ENCODE results near the gene BST2.
A peak's percentile ranks its signal among the peaks of the same experiment; 100 is the strongest.

BST2 gene

GRCh38 chr19:17419621-17420474 is 14.4 kb upstream of the BST2 start, which contains the start of gene MVB12A:
Gene MVB12A, plus strand, starts transcription at chr19:17420047. Its CDS starts 89 bp downstream, at chr19:17420136.
- peak; percentile 98 for DNase-seq

GRCh38 chr19:17419154-17419620 is 13.8 kb upstream of the BST2 start:
- DNase-seq, result no peak

GRCh38 chr19:17418710-17419109 is 13.3 kb upstream of the BST2 start:
- no peak for DNase-seq

DNA sequence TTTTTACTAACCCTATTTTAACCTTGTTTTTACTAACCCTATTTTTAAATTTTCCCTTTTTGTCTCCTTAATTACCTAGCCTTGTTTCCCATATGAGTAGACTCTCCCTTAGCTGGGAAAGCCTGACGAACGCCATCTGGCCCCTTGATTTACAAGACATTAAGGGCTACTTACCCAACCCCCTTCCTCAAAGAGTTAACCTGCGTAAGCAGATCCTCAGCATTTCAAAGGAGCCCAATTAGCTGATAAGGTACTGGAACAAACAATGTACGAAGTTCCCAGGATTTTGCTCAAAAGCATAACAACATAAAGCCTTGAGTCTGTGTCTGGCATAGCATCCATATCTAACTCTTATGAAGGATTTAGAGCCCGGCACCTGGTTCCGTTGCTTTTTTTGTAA is 9.7 kb upstream of the BST2 start:
- no peak for DNase-seq

- DNase-seq, result no peak
Measured at GRCh38 chr19:17414097-17414496, 8.7 kb upstream of the BST2 start.

DNA sequence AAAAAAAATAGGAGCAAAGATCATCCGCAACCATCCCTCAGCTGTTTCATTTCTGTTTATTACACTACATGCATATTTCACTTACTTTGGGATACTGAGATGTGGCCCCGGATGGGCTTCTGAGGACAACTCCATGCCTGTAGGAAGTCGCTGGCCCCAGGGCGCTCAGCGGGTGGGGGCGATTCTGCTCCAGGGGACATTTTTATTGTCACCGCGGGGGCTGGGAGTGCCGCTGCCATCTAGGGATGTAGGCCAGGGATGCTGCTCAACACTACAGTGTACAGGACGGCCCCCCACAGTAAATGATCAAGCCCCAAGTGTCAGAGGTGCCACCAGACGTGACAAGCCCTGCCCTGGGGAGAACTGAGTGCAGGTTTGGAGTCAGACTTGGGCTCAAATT is 6.4 kb upstream of the BST2 start:
- no peak for DNase-seq

GRCh38 chr19:17409990-17410389 is 4.6 kb upstream of the BST2 start:
- DNase-seq, result no peak

DNA sequence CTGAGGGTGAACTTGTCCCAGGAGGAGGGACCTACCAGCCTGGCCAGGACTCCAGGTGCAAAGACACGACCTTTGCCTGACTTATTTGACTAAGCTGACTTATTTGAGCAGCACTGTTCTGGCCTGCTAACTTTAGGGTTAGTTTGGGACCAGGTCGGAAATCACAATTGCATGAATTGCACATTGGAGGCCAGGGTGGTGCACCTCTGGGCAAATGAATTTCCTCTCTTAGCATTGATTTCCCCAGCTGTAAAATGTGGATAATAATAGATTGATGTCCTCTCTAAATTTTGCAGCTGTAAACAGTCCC is 1.4 kb upstream of the BST2 start:
- no peak for DNase-seq

DNA sequence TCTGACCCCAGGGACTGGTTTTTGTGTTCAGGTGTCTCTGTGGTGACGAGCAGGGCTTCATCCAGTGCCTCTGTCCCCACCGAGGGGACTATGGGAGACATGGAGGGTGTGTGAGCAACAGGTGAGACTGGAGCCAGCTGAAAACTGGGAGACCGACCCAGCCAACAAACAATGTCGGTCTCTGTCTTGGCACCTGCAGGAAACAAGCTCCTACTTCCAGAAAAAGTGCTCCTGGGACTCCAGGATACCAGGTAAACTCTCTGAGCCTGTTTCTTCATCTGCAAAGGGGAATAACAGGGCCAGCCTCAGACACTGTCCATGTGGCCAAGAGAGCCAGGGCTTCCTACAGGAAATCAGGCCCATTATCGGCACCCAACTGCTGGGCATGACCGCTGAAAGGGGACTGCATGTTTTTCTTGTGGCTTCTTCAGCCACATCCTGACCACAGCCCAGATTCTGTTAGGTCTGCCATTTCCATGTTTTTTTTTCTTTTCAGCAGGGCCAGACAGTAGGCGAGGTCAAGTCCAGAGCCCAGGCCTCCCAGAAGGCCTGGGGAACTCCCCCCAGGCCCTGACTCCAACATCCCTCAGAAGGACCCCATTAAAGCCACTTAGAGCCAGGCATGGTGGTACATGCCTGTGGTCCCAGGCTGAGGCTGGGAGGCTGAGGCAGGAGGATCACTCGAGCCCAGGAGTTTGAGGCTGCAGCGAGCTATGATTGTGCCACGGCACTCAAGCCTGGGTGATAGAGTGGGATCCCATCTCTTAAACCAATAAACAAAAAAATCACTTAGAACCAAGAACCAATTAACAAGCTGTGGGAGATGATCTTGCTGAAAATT is 836 bp upstream of the BST2 start:
- DNase-seq, result no peak

- no peak for DNase-seq
Measured at GRCh38 chr19:17404621-17405249, 695 bp downstream of the BST2 start.

DNA sequence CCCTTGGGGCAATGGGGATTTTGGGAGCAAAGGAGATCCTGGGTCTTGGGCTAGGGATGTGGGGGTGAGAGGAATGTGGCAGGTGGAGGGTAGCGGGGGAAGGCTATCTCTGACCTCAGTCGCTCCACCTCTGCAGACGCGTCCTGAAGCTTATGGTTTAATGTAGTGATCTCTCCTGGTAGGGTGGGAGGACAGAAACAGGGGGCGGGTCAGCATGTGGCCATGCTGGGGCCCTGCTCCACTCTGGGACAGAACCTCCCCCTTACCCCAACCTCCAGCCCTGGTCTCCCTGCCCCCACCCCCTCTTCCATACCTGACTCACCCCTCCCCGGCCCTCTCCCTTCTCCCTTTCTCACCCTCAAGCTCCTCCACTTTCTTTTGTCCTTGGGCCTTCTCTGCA is 1.4 kb downstream of the BST2 start:
- no peak for DNase-seq

GRCh38 chr19:17402982-17403855 is 2.2 kb downstream of the BST2 start:
- DNase-seq, result peak; percentile 19 to 26

DNA sequence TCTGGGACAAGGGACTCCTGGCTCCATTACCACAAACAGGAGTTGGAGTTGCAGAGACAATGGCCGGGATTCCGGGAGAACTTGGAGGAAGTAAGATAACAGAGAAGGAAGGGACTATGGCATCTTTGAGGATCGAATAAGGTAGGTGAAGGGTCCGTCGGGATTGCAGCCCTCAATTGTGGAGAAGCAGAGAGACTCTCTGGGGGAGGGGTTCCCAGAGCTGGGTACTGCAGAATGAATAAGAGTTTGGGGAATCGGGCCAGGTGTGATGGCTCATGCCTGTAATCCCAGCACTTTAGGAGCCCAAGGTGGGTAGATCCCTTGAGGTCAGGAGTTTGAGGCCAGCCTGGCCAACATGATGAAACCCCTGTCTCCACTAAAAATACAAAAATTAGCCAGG is 3.8 kb downstream of the BST2 start:
- no peak for DNase-seq

GRCh38 chr19:17398902-17399527 is 6.4 kb downstream of the BST2 start:
- DNase-seq, result peak; percentile 28 to 49

DNA sequence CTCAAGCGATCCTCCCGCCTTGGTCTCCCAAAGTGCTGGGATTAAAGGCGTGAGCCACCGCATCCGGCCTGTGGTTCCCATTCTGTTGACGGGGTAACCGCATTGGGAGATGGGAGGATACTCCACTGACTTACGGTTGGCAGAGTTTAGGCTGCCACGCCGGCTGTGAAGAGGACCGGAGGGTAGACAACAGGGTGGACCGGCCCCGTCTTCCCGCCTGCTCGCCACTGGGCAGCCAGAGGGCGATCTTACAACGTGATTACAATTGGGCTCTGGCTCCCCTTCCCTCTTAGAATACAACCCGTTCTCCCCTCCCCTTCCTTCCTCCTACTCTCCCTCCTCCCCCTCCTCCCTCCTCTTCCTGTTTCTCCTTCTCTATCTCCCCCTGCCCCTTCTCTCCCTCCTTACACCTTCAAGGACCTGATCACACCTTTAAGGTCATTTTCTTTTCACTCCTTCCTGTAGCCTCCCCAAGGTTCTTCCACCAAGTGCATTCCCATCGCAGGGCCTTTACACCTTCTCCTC is 10.5 kb downstream of the BST2 start:
- peak; percentile 82 to 84 for DNase-seq

DNA sequence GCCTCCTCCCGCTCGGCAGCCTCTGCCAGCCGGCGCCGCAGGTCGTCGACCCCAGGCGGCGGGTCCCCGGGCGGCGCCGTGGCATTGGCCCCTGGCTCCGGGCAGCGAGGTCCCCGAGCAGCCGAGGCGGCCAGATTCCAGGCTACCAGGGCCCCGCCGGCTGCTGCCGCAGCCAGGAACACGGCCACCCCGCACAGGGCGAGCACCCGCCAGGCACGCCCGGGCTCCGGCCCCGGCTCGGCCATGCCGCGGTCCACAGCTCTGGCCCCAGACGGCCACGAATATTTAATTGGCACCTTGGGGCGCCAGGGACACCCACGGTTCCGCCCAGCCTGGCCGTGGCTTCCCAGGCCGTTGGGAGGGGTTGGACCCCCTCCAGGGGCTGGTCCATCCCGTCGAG is 11.5 kb downstream of the BST2 start, which contains the start of gene CCDC194:
Gene CCDC194 (minus strand): TSS at position 283 of the 400 bp plus-strand sequence. CDS start 38 bp downstream, at position 245.
- DNase-seq, result no peak

- DNase-seq, result no peak
Measured at GRCh38 chr19:17393002-17393401, 12.4 kb downstream of the BST2 start.

GRCh38 chr19:17391371-17392151 is 13.9 kb downstream of the BST2 start:
- DNase-seq, result peak; percentile 63 to 66

GRCh38 chr19:17390665-17391370 is 14.6 kb downstream of the BST2 start:
- DNase-seq, result peak; percentile 84 to 91

Measured in Kasumi-1 (cell line).